HG02798 (cell line): ENCODE data around the gene ZNF324.

Experiments
- ATAC-seq: cut with Tn5 transposase; IDR thresholded peaks from one replicate; pipeline ENCODE4 v1.9.1; 2021; ENCODE audit warnings: mild to moderate bottlenecking; ENCODE audit not compliant: unreplicated experiment, poor library complexity

Gene ZNF324

GRCh38 chr19:58519355-58520256 lies 52.7 kb downstream of the ZNF324 start, which contains the start of gene ZBTB45:
Gene ZBTB45, minus strand, starts transcription at chr19:58519810. Its CDS starts 2,137 bp downstream, at chr19:58517673.
- ATAC-seq = peak; percentile 85

GRCh38 chr19:58520257-58520599 lies 53.3 kb downstream of the ZNF324 start:
- no peak for ATAC-seq

GRCh38 chr19:58521651-58522050 lies 54.8 kb downstream of the ZNF324 start:
- no peak for ATAC-seq

- ATAC-seq = no peak
Measured at GRCh38 chr19:58522709-58523108, 55.8 kb downstream of the ZNF324 start.
